NCI-H2029 treated with DMSO at 0.1 percent for 48 hours (cell line): ENCODE data around the gene TMEM266.

Source experiments
- DNase-seq: peaks from one replicate; lab custom pipeline; 2025; lab: John Stamatoyannopoulos, UW

Gene TMEM266

DNA sequence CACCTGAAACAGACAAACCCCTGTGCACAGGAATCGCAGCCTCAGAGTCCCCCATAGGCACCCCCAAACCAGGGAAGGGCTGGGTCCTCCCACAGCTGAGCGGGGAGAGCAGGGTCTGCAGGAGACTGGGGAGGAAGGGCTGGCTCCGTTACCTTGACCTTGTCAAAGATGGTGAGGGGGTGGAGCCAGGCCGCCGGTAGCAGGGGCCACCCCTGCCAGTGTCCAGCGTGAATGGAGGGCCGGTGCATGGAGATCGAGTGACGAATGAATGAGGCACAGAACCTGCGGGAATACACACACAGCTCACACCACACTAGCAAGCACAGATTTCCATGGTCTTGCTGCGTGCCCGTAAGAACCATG is 102.2 kb downstream of the TMEM266 start:
- no peak for DNase-seq

DNA sequence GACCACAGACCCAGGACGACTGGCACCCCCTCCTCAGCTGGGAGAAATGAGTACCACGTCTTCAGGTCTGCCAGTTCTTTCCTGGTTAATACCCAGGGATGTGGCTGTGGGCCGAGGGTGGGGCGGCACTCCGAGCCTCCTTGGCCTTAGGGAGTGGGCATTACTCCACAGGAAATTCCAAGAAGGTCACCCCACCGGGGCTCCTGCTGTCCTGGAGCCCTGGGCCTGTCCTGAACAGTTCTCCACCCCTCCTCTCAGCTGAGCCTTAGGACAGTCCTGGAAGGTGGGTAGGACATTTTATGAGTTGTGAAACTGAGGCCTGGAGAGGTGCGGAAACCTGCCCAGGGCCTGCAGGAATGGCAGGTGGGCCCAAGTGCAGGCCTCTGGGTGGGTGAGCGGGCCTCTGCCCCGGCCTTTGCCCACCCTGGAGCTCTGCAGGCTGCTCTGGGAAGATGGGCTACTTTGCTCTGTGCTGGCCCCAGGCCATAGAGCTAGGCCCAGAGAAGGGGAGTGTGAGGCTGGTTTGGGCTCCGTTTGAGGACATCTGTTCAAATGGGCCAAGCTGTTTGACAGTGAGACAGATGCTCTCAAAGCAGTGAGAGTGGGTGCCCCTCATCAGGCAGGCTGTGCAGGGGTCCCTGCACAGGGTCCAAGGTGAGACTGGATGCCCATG is 103.1 kb downstream of the TMEM266 start:
- no peak for DNase-seq

DNA sequence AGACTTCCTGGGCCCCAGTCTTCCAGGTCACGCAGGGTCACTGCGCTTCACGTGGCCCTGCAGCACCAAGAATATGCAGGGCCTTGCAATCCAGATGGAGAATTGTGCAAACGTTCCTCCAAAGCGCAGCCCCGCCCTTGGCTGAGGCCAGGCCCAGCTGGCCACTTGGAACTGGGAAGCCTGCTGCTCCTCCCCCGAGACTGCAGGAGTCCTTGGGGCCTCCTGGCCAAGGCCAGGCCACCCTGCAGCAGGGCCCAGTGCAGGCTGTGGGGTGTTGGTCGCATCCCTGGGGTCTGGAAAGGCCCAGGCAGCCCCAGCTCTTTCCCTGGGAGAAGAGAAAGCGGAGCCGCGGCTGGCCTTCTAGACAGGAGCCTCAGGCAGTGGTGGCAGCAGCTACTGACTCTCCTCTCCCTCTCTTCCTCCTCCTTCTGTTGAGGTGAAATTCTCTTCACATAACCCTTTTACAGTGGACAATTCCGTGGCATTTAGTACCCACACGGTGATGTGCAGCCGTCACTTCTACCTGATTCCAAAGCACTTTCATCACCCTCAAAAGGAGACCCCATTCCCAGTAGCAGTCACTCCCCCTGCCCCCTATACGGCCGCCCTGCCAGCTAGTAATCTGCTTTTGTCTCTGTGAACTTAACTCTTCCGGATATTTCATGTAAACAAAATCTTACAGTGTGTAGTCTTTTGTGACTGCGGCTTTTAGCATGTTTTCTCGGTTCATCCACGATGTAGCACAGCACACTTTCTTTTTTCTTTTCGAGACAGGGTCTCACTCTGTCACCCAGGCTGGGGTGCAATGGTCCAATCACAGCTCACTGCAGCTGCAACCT is 103.9 kb downstream of the TMEM266 start:
- DNase-seq, result no peak

DNA sequence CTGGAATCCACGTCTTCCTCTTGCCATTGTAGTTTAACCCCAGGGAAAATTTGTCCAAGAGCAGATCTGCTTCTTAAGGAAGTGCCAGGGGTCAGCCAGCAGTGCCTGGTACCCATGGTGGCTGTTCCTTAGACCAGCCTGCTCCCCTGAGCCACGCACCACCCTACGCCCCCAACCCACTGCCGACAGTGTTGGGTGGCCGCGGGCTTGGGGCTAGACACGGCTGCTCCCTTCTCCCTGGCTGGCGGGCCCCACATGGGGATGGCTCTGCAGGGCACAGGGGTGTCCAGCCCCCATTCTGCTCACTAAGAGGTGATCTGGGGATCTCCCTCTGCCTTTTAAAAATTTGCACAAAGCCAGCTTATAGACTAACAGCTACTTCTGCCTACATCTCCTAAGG is 104.8 kb downstream of the TMEM266 start:
- DNase-seq, result no peak

DNA sequence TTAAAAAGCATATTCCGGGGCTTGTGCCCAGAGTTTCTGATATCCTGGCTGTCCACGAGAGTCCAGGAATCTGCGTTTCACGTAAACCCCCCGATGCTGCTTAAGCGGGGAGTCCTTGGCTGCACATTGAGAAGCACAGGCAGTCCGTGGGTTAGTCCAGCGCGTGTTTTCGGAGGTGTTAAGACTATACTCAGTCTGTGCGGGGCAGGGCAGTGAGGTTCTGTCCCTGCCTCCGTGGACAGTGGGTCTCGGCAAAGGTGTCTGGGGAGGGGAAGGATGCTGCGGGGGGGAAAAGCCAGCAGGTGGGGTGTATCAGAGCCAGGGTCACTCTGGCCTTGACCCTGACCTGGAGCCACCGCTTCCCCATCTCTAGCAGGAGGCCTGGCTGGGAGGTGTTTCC is 106.2 kb downstream of the TMEM266 start:
- no peak for DNase-seq

DNA sequence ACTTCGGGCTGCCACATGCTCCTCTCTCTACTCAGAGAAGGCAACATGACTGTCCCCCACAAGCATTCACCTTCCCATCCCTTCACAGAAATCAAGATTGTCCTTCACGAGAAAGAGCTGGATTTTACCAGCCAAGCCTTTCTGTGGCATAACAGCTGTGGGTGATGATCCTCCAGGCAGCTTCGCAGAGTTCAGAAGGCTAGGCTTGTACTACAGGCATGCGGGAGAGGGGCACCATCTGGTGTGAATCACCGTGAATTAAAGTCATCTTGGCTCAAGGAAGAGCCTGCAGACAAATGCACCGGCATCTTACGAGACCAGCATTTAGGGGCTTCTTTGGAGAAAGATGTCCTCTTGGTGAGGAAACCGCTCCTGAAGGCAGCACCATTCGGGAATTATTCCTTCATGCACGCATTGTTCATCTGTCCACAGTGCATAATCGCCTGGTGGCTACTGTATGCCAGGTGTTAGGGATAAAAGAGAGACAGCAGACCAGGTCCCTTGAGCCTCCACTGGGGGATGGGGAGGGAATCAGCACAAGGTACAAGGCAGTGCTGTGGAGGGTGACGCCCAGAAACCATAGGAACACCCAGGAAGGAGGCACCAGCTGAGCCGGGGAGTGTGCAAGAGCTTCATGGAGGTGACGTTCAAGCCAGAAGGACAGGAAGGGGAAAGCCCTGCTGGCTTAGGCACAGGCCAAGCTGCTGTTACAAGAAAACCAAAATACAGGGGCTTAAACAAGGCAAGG is 108.6 kb downstream of the TMEM266 start:
- DNase-seq, result no peak

DNA sequence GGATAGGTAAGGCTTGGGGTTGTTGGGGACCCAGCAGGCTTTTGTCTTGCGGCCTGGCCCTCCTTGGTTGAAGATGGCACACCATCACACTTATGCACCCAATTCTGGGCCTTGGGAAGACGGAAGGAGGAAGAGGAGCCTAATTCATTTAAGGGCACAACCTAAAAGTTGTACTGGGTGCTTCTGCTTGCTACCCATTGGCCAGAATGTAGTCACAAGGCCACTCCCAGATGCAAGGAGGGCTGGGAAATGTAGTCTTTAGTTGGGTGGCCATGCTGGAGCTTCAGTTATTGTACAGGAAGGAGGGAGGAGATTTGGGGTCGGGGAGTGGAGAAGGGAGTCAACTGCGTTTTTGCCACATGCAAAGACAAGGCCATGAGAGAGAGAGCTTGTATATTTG is 109.2 kb downstream of the TMEM266 start:
- DNase-seq, result no peak

DNA sequence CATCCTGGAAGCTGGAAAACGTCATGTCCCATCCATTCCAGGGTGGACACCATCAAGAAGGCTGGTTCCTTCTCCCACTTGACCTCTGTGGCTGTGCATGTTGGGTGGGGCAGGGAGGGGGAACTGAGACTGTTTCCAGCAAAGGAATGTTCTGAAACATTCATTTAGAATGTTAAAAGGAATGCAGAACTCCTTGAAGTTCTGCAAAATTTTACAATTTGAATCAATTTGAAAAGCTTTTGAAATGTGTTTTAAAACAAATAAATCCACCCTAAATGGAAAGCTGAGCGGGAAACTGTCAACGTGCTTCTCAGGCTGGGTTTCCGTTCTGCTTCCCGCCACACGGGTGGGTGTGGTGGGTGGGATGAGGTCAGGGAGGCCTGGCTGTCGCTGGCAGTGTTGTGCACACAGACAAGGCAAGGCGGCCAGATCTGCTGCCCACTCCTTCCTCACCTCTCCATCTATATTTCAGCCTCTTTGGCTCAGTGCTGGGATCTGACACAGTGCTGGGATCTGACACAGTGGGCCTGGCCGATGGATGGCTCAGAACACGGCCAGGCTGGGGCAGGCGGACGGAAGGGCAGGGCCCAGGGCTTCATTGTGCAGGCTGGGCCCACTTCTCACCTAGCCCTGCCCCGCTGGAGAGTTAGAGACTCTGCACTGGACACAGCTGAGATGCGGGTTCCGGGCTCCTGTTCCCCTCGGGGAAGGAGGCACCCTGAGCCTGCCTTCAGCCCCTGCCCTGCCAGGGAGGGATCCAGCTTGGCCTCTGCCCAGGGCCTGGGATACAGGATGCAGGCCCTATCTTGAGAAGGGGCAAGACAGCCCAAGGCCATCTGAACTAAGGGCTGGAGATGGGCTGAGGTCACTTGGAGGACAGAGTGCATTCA is 110.4 kb downstream of the TMEM266 start:
- DNase-seq, result no peak

DNA sequence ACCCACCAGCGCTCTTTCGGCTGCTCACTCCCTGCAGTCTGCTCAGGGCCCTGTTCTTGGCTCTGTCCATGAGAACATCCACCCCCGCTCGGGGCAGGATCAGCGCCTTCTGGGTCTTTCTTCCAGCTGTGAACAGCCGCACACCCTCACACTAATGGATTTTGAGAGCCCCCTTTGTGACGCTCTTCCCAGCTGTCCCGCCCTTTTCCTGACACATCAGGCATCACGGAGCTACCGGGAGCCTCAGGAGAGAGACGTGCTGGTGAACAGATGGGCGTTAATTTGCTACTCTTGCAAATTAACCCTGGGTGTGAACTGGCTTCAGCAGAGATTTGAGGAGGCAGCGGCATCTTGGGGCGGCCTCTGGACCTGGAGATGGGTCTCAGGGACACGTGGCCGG is 113.0 kb downstream of the TMEM266 start:
- DNase-seq, result no peak

DNA sequence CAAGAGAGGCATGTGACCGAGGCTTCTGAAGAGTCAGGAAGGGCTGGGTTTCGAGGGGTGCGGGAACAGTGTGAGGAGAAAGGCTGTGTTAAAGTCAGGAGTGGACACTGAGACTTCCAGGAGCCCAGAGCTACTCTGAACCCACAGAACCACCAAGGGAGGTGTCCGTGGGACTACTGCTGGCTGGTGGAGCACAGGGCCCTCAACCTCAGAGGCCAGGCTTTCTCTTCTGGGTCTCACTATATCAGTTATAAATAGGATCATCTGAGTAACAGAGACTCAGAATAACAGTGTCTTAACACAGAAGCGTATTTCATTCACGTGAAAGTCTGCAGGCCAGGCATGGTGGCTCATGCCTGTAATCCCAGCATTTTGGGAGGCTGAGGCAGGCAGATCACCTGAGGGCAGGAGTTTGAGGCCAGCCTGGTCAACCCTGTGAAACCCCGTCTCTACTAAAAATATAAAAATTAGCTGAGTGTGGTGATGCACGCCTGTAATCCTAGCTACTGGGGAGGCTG is 113.6 kb downstream of the TMEM266 start:
- DNase-seq, result no peak

DNA sequence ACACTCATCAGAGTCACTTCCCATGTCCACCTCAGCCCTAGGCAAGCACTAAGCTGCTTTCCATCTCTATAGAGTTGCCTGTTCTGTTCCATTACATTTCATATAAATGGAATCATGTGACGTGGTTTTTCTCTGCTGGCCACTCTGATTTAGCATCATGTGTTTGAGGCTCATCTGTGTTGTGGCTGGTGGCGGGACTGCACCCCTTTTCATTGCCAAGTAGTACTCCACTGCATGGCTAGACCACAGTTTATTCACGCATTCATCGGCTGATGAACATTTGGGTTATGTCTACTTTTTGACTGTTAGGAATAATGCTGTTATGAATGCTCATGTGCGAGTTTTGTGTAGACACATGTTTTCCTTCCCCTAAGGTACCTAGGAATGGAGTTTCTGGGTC is 114.9 kb downstream of the TMEM266 start:
- no peak for DNase-seq

DNA sequence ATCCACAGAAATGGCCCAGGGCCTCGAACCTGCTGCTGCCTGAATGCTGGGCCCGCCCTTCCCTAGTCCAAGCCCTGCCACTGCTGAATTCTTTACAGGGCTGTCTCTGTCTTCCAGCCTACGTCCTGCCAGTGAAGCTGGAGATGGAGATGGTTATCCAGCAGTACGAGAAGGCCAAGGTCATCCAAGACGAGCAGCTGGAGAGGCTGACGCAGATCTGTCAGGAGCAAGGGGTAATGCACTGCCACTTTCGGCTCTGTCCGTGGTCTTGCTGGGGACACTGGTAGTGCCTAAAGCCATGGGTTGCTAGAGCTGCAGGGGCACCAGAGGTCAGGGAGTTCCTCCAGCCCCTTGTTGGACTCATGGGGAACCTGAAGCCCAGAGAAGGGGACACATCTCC is 115.7 kb downstream of the TMEM266 start:
- no peak for DNase-seq

DNA sequence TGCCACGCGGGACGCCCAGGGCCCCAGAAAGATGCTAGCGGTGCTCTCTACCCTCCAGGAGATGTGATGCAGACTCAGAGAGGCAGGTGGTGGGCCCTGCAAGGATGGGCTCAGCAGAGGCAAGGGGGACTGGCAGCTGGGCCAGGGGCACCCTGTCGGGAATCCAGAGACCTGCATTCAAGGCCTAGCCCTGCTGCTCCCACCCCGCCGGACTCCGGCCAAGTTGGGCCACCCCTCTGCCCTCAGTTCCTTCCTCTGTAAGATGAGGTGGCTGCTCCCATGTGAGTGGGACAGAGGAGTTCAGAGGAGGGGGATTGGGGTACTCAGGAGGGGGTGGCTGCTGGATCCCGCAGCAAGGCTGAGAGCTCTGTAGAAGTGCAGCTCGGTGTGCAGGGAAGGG is 116.3 kb downstream of the TMEM266 start:
- DNase-seq, result no peak

DNA sequence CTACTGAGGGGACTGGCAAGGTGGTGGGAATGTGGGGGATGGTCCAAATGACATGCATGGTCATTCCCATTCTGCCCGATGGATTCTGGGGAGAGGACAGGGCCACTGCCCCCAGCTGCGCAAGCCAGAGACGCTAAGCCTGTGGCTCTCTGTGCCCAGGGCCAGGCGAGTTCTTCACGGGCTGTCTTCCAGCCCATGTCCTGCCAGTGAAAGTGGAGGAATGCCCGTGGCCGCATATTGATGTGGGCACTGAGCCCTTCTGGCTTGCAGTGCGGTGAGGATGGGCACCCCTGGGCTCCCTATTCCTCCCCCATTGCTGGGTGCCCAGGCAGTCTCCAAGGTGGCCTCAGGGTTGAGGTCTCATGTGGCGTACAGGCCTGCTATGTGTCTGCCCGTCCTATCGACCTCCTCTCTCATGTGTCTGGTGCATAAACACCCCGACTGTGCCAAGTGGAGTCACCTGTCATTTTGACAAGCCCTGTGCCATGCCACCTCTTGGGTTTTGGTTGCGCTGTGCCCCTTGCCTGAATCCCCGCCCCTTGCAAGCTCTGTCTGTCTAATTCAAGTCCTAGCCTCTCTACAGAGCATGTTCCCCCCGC is 116.8 kb downstream of the TMEM266 start:
- no peak for DNase-seq

DNA sequence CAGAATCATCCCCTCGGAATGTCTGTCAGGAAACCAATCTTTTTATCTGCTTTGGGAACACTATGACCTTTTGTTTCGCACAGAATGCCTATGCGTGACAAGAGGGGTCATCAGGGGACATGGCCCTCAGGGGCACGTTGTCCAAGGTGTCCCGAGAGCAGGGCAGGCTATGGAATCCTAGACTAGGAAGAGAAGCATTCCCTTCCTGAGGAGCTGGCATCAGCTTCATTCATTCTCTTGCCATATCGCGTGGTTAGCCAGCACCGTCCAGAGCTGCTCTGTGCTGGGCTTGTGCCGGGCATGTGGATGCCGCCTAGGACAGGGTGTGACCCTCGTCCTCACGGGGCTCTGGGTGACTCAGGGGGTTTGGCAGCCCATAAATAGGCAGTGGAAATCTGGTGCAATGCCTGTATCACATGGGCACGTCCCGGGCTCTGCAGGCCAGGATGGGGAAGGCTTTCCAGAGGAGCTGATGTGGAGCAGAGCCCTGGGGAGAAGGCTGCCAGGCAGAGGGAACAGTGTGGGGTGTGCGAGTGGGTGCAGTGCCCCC is 117.8 kb downstream of the TMEM266 start:
- no peak for DNase-seq

DNA sequence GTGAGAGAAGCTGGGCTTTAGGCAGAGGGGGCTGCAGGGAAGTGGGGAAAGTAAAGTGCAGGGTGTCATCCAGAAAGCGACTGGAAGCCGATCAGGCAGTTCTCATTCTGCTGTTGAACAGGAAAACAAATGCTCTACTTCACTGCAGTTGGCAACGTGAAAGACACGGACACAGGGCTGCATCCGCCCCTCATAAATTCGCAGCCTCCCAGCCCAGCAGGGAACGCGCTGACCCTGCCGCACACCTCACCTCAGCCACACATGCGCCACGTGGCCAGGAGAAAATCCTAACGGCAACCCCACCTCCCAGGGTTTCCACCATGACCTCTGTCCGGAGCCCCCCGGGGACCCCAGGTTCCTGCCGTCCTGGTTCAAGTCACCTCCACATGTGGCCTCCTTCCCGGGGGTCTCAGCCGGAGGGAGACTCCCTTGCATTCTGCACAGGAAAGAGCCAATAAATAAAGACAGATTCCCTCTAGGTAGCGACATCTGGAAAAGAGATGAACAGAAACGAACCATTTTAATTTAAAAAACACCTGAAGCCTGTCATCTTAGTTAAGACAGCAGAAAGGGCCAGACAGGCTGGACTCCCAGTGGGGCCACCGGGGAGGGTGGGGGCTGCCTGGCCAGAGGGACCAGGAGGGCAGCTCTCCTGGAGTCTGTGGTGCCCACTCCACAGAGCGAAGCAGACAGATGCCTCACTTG is 118.7 kb downstream of the TMEM266 start:
- no peak for DNase-seq

DNA sequence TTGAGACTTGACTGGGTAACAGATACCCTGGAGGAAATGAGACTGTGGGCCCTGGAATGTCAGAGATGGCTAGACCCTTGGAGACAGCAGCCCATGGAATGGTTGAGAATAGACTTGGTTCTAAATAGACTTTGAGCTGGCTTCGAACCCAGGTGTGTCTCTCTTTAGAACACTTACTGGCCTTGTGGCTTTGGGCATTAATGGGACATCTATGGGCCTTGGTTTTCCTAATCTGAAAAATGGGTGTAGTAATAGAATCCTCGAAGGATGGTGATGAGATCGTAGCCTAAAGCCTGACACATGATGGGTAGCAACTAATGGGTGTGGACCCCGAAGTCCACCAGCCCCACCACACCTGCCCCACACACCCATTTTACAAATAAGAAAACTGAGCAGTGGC is 119.2 kb downstream of the TMEM266 start:
- no peak for DNase-seq

DNA sequence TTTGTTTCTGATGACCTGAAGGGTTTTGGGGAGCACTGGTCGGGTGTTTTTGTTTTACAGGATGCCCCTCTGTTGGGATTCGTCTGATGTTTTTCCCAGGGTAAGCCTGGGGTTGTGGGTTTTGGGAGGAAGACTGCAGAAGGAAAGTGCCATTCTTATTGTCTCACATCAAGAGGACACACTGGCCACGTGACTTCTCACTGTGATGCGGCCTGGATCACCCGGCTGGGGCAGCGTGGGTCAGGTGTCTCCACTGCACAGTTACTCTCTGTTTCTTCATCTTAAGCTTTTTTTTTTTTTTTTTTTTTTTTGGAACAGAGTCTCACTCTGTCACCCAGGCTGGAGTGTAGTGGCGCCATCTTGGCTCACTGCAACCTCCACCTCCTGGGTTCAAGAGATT is 120.5 kb downstream of the TMEM266 start:
- no peak for DNase-seq

DNA sequence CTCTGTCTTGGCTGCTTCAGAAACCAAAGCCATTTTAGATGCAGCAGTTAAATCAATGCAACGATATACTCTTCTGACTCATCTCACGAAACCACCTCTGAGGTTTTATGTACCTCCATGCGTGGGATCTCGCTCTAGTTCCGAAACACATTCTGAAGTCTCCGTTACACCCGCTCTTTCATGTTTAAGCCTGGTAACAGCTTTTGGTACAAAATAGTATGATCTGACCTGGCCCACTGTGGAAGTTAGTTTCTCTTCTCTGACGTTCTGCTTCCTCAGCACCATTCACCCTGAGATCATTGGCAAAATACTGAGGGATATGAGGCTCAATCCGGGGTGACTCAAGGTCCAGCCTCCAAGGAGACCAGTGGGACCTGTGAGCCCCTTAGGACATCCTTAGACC is 121.9 kb downstream of the TMEM266 start:
- no peak for DNase-seq

DNA sequence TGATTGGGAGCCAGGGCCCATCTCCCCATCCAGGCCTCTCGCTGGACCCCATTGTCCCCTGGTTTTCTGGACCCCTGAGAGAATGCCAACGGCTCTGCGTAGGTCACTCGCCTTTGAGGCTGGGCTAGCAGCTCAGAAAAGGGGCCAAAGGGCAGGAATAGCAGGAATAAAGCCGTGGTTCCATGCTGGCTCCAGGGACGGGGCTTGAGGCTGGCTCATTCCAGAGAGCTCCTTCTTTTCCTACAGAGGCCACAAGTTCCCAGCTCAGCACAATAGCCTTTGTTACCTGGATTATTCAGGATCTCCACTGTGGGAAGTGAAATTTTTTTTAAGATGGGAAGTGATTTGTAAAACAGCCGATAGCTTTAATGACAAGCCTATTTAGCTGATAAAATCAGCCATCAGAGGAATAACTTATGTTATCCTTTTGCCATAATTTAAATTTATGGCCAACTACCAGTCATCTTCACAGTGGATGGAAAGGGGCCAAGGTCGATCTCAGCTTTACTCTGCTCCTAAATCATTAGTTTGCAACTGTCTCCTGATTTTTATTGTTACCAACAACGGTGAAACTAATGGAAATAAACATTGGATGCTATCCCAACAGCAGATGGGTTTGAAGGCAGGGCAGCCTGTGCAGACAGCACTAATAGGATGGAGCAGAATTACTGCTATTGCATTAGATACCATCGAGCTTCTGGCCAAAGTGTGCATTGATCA is 124.3 kb downstream of the TMEM266 start:
- no peak for DNase-seq
